HG03442 (cell line): ENCODE data around the gene SCFD2.
"Not testable (repeated sequence)": the region's sequence is repeated elsewhere in the genome, so short reads cannot be mapped to it uniquely, and the experiment has no call there.

Source experiments
- ATAC-seq: cut with Tn5 transposase; IDR thresholded peaks from one replicate; pipeline ENCODE4 v1.9.1; 2021; ENCODE audit warnings: mild to moderate bottlenecking, moderate library complexity; ENCODE audit not compliant: unreplicated experiment

Gene SCFD2

DNA sequence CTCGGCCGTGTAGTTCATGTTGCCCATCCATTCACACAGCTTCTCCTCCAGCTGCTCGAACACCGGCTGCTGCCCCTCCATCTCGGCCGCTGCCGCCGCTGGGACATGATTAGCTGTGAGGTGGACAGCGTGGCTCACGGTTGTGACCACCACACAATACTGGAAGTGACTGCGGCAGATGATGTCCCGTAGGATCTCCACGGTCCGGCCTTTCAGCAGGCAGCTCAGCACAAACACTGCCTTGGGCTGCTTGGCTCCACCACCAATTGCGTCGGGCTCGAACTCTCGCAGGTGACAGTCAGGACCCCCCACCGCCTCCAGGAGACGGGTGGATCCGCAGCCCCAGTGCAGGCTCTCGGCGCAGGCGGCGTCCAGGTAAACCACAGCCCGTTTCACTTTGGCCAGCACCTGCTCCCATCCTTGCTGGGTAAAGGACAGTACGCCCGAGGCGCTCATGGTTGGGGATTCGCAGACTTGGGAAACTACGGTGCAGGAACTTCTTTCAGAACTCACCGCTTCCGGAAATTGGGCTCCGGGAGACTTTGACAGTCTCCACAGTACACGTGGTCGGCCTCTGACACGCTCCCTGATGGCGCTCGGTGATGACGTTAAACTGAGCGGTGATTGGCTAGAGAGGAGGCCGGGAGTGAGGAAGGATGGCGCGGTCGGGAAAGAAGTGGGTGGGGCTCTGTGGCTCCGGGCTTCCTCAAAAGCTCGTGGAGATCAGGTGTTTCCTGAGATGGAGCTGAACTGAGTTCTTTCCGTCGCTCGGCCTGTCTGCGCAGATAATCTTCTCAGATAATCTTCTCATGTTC, at the start of gene SCFD2:
Gene SCFD2, minus strand, starts transcription at position 576 of the 815 bp plus-strand sequence.
- ATAC-seq: peak; percentile 97

DNA sequence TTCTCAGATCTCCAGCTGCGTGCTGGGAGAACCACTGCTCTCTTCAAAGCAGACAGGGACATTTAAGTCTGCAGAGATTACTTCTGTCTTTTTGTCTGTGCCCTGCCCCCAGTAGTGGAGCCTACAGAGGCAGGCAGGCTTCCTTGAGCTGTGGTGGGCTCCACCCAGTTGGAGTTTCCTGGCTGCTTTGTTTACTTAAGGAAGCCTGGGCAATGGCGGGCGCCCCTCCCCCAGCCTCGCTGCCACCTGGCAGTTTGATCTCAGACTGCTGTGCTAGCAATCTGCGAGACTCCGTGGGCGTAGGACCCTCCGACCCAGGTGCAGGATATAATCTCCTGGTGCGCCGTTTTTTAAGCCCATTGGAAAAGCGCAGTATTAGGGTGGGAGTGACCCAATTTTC, 43.6 kb upstream of the SCFD2 start:
- not testable (repeated sequence) for ATAC-seq

DNA sequence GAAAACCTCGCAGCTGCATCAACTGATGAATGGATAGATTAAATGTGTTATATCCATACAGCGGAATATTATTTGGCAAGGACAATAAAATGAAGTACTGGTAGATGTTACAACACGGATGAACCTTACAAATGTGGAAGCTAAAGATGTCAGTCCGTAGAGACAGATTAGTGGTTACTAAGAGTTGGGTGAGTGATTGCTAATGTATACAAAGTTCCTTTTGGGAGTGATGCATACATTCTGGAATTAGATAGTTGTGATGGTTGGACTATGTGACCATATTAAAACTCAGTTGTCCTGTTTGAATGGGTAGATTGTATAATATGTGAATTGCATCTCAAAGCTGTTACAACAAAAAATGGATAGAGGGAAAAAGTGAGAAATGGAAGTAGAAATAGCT, 14.4 kb upstream of the SCFD2 start:
- no peak for ATAC-seq

DNA sequence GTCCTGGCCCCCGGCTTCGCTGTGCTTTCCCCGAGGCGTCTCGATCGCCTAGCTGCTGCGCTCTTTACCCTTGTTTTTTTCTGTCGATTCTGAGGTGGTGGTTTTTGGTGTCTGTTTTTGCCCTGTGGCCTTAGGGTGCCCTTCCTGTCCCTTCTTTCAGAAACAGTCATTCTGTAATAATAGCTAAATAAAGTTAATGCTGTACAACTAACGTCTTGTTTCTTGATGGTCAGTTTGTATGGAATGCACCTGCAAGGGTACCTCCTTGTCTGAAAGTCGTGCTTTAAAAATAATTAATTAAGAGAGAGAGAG, 12.3 kb upstream of the SCFD2 start:
- ATAC-seq: no peak

DNA sequence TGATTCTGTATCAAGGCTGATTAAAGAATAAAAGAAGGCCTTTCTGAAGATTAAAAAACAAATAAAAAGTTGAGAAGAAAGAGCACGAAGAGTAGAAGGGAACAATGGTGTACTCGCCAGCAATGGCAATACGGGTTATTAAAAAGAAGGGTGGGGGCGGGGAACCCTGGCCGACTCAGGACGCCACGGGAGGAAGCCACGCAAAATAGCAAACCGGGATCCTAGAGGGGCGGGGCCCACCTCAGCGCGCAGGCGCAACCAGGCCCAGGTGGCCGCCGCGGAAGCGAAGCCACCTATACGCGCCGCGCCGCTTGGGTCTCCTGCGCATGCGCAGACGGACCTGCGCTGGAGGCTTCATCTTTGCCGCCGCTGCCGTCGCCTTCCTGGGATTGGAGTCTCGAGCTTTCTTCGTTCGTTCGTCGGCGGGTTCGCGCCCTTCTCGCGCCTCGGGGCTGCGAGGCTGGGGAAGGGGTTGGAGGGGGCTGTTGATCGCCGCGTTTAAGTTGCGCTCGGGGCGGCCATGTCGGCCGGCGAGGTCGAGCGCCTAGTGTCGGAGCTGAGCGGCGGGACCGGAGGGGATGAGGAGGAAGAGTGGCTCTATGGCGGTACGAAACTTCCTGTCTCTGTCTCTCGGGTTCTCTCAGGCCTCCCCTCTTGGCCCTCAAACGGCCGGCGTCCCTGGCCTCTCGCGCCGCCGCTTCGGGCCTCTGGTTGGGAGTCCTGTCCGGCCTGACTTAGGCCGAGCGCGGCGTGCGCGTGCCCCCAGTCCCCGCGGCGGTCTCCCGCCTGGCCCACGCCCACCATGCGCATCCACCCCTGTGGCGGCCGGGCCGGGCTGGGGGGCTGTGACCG, 11.7 kb upstream of the SCFD2 start, which contains the start of gene FIP1L1:
Gene FIP1L1, plus strand, starts transcription at position 323 of the 852 bp plus-strand sequence. Its CDS starts 198 bp downstream, at position 521.
- peak; percentile 86 for ATAC-seq

DNA sequence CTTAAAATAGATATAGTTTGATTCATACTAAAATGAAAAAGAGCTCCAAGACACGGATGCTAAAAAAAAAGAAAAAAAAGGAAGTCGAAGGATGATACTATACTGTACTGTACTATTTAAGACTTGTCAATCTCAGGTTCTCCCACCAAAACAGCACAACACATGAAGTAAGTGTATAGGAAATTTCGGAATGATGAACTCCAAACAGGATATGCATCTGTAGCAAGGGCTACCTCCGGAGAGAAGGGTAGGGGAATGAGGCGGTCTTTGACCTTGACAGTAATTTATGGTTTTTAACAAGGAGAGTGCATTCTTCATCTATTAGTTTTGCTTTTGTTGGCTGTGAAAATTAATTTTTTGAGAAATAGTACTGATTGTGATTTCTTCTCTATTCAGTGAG, 11.0 kb upstream of the SCFD2 start:
- no peak for ATAC-seq

DNA sequence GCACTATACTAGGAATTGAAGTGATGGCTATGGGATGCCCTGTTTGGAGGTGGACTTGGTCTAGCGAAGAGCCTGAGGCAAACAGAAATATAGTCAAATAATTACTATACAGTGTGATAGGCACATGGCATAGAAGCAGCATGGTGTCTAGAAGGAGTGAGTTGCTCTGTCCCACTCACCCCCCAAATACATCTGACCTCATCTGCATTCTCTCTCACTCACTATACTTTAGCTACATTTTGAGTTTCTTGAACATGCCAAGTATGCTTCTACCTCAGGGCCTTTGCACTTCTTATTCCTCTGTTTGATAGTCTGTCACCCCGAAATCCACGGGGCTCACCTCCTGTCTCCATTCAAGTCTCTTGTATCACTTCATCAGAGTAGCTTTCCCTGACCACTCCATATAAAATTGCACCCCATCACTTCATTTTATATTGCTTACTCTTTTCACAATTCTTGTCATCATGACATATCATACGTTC, 9.0 kb upstream of the SCFD2 start:
- ATAC-seq: no peak

DNA sequence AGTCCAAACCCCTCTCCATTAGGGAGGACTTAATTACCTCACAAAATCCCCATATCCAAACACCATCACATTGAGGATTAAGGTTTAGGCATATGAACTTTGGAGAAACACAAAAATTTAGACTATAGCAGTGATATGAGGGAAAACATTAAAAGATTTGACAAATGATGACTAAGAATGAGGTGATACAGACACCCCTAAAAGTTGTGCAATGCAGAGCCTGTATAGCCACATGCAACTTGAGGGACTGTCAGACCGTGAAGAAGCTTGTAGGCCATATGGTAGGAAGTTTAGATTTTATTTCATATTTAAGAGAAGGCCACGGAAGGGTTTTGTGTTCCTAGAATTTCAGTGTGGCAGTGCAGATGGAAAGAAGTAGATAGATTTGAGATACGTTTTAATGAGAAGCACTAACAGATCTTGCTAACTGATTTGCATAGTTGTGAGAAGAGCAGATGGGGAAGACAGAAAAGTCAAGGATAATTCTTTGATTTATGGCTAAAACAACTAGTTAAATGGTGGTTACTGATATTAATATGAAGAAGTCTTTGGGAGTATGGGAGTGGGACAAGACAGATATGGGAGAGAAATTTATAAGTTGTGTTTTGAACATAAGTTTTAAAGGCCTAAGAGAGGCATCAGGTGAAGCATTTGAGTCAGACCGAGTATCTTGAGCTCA, 6.1 kb upstream of the SCFD2 start:
- no peak for ATAC-seq

DNA sequence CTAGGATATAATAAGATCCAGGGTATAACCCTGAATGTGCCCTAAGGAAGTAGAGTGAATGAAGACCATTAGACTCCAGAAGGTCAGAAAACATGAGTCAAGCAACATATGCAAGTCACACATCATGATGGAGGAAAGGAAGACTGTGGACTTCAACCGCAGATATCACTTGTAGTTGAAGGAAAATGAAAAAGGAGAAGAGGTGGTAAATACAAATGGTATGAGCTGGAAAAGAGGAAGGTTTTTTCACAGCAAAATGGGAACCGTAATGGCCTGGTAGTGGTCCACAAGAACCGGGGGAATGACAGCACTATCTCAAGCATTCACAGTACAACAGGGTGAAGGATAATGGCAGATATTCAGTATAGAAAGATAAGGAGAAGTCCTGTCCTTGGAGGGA, 5.2 kb upstream of the SCFD2 start:
- no peak for ATAC-seq

DNA sequence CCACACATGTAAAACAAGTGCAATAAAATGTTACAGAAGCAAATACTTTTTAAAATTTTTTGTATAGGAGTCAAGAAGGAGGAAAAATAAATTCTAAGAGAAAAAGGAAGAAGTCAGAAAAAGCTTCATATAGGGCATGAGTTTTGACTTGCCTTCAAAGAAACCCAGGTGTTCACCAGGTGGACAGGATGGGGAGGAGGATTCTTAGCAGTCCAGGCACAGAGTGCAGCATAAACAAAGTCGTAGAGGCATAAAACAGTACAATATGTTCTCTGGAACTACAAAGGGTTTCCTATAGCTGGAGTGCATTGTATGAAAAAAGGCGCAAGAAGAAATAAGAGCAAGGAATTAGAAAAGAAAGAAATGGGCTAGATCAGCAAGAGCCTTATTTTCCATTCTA, 1.9 kb upstream of the SCFD2 start:
- ATAC-seq: no peak

DNA sequence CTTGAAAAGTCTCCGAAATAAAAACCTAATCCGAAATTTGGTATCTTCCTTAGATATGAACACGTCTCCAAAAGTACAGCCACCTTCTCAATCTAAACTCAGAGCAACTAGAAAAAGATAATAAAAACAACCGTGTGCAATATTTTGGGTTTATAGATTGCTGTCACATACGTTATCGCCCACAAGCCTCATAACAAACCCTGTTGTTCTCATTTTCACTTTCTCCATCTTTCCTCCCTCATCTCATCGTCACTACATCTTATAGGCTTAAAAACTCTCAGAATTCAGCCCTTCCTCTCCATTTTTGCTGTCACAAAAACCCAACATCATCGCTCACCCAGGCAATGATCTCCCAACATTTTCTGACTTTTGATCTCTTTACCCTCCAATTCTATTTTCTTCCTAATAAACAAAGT, 448 bp upstream of the SCFD2 start:
- ATAC-seq: peak; percentile 15

DNA sequence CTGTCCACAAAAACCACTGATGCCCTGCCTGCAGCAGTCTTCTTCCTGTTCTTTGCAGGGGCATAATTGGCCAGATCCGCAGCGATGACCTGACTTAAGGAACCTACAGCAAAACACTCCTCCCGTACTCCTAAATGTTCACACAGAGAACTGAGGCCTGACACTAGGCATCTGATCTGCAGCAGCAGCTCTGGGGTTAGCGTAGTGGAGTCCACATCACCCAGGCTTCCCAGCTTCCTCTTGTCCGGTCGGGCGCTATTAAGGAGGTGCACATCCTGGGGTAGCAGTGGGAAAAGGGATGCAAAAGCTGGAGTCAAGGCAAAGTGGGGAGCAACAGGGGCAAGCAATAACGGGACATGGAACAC, 758 bp downstream of the SCFD2 start:
- no peak for ATAC-seq

DNA sequence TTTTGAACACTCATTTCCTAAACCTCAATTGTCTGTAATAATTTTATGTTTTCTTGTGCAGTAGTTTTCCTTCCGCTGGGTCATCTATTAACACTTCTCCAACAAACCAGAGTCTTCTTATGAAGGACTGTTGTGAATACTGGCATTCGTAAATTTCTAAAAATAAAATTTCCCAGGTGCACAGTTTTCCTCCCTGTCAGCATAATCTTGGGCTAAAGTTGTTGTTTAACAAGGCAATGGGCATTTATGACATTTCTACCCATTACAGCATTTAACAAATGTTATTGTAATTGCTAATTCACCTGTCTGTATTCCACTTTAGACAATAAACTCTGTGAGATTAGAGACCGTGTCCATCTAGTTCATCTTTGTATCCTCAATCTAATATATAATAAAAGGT, 1.2 kb downstream of the SCFD2 start:
- ATAC-seq: no peak

DNA sequence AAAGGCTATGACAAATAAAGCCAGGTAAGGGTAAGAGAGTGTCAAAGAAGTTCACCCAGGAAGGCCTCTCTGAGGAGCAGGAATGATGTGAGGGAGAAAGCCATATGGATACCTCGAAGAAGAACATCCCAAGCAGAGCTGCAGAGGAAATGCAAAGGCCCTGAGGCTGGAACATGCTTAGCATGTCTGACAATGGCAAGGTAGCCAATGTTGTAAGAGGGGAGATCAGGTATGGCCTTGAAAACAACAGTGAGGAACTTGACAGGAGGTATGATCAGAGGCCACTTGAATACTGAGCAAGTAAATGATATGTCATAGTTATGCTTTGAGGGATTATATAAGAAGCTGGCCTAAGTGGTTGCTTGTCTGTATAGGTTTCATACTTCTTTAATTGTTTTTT, 3.8 kb downstream of the SCFD2 start:
- no peak for ATAC-seq

DNA sequence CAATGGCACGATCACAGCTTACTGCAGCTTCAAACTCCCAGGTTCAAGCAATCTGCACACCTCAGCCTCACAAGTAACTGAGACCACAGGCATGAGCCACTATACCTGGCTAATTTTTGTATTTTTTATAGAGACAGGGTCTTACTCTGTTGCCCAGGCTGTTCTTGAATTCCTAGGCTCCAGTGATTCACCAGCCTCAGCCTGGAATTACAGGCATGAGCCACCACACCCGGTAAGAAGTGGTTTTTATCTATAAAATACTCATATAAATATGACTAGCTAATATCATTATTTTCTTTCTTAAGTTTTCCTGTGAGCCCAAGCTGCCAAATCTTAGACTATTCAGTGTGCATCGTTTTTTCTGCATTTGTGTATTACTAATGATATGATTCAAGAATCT, 4.4 kb downstream of the SCFD2 start:
- ATAC-seq: no peak

DNA sequence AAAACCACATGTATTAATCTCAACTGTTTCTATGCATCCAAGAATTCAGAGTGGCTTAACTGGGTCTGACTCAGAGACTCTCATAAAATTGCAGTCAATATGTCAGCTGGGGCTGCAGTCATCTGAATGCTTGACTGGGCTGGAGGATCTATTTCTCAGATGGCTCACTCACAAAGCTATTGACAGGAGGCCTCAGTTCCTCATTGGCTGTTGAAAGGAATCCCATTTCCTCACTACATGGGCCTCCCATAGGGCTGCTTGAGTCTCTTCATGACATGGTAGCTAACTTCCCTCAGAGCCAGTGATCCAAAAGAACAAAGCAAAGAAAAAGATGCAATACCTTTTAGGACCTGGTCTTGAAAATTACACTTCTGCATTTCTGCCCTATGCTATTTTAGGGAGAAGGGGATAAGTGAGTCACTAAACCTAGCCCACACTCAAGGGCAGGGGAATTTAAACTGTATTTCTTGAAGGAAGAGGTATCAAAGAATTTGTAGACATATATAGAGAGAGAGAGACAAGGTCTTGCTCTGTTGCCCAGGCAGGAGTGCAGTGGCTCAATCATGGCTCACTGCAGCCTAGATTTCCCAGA, 9.8 kb downstream of the SCFD2 start:
- peak; percentile 52 for ATAC-seq

DNA sequence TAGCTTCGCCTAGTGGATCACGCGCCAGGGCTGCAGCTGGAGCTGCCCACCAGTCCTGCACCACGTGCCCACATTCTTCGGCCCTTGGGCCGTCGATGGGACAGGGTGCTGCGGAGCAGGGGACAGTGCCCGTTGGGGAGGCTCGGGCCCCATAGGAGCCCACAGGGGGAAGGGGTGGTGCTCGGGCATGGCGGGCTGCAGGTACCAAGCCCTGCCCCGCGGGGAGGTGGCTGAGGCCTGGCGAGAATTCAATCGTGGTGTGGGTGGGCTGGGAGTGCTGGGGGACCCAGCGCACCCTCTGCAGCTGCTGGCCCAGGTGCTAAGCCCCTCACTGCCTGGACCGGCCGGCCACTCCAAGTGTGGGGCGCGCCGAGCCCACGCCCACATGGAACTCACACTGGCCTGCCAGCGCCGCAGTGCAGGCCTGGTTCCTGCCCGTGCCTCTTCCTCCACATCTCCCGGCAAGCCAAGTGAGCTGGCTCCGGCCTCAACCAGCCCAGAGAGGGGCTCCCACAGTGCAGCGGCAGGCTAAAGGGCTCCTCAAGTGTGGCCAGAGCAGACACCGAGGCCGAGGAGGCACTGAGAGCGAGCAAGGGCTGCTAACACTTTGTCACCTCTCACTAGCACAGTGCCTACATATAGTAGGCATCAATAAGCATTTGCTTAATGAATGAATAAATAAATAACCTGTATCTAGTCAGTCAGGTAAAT, 11.7 kb downstream of the SCFD2 start:
- ATAC-seq: no peak

DNA sequence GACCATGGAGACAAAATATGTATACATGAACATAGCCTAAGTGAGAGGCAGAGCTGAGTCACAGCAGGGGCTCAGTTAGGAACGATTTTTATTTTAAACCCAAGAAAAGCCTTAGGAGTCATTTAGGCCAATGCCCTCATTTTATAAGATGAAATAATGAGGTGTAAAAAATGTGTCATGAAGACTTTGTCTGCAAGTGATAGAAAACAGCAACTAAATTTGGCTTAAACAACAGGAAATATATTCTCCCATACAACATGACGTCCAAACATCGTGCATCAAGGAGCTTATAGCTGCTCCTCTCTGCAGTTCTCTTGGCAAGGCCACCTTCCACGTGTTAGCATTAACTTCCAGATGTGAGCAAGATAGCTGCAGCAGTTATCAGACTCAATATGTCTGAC, 16.8 kb downstream of the SCFD2 start:
- ATAC-seq: no peak

DNA sequence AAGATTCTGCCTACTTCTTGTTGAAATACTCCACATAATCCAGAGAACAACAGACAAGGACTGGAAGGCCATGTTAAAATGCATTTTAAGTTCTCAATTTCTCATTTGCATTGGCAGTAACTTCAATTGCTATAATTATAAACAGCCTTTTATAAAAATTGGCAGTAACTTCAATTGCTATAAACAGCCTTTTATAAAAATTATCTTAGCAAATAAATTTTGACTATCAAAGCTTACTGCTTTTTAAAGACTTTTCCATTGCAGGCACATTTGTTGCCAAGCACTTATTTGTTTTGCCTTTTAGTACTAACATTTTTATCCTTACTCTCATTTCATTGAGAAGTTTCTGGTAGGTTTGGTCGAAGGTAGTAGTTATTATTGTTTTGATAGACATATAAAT, 17.8 kb downstream of the SCFD2 start:
- no peak for ATAC-seq
